Fibroblast of mammary gland (primary cell): ENCODE data around the gene VOPP1.
A peak's percentile ranks its signal among the peaks of the same experiment; 100 is the strongest.

Experiments
- DNase-seq: peaks from one replicate; pipeline ENCODE4 v3.0.0-alpha.2; 2010; ENCODE audit warnings: low read depth
- H3K4me3 ChIP-seq: 2 replicates; pipeline ENCODE4 v1.5.1; 2011; ENCODE audit warnings: low read depth, mild to moderate bottlenecking, low read length, moderate library complexity; ENCODE audit not compliant: control insufficient read depth
- TF ChIP-seq, protein P1 (sequence below): conservative IDR thresholded peaks from 2 replicates; pipeline ENCODE4 v1.5.1; 2011; ENCODE audit warnings: low read depth, low read length, inconsistent platforms; ENCODE audit not compliant: control insufficient read depth, insufficient read depth

The VOPP1 gene

DNA sequence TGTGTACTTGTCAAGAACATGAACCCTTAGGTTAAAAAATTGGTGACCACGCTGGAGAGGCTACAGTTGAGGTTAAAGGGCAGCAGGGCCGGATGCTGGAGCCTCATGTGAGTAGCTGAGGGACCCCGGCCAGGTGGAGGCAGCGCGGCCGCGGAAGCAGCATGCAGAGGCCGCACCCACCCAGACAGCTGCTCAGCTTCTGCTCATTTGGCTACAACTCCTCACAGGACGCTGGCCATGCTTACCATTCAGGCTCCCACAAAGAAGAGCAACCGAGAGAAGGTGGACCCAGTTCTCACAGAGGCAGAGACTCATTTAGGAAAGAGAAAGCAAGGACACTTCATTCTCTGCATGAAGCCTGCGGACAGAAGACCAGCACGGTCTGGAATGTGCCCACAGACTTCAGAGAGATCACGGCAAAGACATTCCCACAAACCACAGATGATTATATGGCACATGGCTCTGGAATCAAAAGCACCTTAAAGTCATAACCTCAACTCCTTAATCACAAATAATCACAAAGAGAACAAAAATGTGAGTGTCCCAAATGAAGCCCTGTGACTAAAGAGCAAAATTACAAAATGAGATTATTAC is 94.4 kb downstream of the VOPP1 start:
- peak; percentile 87 for DNase-seq
- no peak overlapping the region for H3K4me3 ChIP-seq
- TF ChIP-seq, protein P1, sequence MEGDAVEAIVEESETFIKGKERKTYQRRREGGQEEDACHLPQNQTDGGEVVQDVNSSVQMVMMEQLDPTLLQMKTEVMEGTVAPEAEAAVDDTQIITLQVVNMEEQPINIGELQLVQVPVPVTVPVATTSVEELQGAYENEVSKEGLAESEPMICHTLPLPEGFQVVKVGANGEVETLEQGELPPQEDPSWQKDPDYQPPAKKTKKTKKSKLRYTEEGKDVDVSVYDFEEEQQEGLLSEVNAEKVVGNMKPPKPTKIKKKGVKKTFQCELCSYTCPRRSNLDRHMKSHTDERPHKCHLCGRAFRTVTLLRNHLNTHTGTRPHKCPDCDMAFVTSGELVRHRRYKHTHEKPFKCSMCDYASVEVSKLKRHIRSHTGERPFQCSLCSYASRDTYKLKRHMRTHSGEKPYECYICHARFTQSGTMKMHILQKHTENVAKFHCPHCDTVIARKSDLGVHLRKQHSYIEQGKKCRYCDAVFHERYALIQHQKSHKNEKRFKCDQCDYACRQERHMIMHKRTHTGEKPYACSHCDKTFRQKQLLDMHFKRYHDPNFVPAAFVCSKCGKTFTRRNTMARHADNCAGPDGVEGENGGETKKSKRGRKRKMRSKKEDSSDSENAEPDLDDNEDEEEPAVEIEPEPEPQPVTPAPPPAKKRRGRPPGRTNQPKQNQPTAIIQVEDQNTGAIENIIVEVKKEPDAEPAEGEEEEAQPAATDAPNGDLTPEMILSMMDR, result no peak

DNA sequence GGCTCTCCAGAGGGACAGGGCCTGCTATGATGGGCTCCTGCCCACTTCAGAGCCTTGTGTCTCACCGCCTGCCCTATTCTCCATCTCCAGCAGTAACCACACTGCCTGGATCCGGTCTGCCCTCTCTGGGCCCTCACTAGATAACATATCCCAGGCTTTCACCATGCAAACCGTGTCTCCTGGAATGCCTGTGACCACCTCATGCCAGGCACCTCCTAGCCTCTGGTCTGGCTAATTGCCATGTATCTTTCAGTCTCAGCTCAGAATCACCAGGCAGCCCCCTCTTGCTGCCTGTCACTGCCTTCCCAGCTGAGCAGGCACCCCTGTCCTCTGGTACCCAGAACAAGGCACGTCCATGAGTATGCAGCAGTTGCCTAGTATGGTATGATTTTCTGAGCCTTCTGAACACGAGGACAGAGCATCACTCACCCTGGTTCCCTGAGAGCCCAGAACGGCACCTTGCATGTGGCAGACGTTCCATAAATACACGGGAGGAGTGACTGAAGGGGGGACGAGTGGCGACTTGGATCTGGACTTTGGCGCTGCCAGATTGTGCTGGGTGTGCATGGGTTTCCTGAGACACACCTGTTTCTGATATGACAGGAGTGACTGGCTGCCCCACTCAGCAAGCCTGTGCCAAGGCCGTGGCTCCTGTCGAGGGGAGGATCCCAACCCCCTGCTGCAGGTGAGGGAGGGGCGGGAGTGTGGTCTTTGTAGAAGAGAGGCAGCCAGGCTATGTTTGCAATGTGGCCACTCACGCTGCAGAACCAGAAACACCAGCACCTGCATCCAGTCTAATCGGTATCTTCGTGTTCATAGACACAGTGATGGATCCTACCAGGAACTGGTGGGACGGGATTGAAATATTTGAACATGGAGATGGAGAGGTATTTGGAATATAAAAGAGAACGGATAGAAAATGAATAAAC is 95.2 kb downstream of the VOPP1 start:
- H3K4me3 ChIP-seq, result no peak overlapping the region
- TF ChIP-seq, protein P1, result no peak
- no peak for DNase-seq

DNA sequence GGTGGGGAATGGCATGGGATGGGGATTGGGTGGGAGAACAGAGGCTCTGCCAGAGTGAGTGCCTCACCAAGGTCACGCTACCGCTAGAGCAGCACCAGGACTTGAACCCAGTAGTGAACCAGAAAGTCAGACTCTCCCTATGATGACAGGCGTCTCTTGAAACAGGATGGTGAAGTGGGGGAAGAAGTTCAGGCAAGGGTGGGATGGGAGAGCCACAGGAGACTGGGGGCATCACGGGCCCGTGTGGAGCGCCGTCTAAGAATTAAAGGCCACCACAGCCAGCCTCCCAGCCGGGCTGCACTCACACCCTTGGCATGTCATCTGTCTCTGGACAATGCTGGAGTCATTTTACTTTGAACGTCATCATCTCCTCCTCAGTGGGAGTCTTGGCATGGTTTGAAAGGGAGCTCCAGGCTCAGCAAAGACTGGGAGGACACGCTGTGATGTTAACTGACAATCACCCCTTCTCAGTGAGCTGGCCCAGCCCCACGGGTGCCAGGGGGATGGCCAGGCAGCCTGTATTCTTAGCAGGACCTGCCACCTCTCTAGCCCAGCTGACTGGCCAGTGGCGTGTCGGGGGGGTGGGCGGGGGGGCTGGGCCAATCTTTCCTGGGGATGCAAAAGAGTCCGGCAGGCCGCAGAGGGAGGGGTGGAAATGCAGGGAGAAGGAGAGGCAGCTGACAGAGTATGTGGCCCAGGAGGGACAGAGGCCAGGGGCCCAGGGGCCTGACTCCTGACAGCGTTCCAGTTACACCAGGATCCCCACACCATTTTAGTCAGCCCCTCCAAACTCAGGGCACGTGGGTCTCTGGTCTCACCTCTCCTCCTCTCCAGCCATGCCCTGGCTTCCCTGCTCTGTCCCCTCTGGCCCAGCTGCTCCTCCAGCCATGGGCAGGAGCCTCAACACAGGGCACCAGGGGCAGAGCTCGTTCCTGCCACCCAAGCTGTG is 96.2 kb downstream of the VOPP1 start:
- TF ChIP-seq, protein P1, result no peak
- no peak overlapping the region for H3K4me3 ChIP-seq
- DNase-seq, result peak; percentile 64

DNA sequence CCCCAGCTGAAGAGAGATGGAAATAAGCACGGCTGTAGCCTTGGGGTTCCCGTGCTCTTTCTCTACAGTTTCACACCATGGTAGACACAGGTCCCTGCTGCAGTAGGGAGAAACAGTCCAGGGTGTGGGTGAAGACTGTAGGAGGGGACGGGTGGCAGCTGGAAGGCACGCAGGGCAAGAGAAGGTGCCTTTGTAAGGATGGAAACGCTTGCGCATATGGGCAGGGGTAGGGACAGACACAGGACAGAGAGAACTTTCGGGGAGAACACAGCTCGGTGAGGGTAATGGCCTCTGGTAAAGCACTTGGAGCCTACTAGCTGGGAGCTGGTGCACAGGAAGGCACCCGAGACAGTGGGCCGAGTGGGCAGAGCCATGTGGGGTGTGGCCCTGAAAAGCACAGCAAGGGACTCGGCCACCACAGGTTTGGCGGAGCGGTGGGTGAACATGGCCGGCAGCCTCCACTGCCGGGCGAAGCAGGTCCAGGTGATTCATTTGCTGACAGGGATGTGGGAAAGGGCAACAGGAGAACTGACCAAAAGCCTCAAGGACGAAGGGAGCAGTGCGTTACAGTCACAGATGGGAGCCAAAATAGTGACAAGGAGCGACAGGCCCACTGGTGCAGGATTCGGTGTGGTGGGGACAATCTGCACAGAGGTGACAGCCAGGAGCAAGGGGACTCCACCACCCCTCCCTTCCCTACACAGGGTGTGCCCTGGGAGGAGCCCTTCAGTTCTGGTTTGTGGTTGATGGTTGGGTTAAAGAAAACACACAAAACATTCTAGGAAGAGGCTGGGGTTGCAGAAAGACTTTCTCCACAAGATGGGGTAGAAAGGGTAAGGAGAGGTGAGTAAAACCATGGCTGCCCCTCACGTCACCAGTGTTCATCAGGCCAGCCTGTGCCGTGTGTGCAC is 97.1 kb downstream of the VOPP1 start:
- no peak overlapping the region for H3K4me3 ChIP-seq
- TF ChIP-seq, protein P1, result no peak
- no peak for DNase-seq

DNA sequence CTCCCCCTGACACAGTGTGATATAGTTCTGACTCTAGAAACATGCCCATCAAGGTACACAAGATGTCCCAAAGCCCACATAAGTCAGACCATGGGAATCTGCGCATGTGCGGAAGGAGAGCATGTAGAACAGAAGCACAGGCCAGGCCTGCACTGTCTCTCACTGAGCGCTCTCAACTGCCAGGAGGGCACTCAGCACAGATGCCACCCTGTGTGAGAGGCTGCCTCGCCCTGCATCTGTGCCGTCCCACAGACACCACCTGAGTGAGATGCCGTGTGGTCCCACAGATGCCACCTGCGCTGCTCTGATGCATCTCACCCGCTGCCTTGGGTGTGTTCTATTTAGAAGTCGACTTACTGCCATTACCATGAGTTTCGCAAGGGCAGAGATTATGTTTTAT is 98.4 kb downstream of the VOPP1 start:
- DNase-seq, result no peak
- TF ChIP-seq, protein P1, result no peak
- no peak overlapping the region for H3K4me3 ChIP-seq
